Tibial nerve (tissue), 3 donors: Measurements from ENCODE around the gene SALL1.

ENCODE experiments used
- POLR2A ChIP-seq, 2 donors: fragments of 450-650 bp; IDR thresholded peaks; one replicate each; pipeline ENCODE4 v1.6.1; 2017; ENCODE audit warnings: antibody characterized with exemption in 2 of 2, mild to moderate bottlenecking in 2 of 2, moderate library complexity in 2 of 2
- TF ChIP-seq, protein P1 (sequence below), 5 experiments: fragments of 200-600 bp in 3 of 5; fragments of 450-650 bp in 2 of 5; sonication (generic) in 3 of 5; IDR thresholded peaks; one replicate each; pipeline ENCODE4 v1.5.1; 2016 to 2019; ENCODE audit warnings: antibody characterized with exemption in 5 of 5, mild to moderate bottlenecking in 3 of 5, moderate library complexity in 2 of 5

DNA sequence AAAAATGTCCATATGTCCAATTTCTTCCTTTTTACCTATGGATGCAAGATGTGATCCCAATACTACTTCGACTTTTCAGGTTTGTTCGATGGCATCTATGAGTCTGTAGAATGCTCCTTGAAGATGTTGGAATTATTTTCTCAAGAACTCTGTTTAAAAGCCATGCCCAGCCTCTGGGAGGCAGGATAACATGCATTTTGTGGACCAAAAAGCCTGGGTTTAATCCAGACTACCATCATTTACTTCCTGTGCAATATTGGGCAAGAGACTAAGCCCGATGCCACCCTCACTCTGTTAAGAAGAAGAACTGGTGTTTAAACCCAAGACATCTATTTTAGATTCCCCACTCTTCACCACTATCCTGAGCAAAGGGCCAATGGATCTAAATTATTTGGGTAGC lies 42.8 kb upstream of the SALL1 start:
- TF ChIP-seq, protein P1, sequence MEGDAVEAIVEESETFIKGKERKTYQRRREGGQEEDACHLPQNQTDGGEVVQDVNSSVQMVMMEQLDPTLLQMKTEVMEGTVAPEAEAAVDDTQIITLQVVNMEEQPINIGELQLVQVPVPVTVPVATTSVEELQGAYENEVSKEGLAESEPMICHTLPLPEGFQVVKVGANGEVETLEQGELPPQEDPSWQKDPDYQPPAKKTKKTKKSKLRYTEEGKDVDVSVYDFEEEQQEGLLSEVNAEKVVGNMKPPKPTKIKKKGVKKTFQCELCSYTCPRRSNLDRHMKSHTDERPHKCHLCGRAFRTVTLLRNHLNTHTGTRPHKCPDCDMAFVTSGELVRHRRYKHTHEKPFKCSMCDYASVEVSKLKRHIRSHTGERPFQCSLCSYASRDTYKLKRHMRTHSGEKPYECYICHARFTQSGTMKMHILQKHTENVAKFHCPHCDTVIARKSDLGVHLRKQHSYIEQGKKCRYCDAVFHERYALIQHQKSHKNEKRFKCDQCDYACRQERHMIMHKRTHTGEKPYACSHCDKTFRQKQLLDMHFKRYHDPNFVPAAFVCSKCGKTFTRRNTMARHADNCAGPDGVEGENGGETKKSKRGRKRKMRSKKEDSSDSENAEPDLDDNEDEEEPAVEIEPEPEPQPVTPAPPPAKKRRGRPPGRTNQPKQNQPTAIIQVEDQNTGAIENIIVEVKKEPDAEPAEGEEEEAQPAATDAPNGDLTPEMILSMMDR (IDR thresholded peaks at IDR 0.05) = no peak
- no peak for TF ChIP-seq POLR2A (IDR thresholded peaks at IDR 0.05)
